Inferior parietal cortex (tissue), 1 donor: ENCODE results near the gene ADCY5.

ENCODE experiments used
- DNase-seq: peaks from one replicate; pipeline ENCODE4 v3.0.0-alpha.2; 2016; ENCODE audit errors: extremely low spot score

ADCY5 gene

DNA sequence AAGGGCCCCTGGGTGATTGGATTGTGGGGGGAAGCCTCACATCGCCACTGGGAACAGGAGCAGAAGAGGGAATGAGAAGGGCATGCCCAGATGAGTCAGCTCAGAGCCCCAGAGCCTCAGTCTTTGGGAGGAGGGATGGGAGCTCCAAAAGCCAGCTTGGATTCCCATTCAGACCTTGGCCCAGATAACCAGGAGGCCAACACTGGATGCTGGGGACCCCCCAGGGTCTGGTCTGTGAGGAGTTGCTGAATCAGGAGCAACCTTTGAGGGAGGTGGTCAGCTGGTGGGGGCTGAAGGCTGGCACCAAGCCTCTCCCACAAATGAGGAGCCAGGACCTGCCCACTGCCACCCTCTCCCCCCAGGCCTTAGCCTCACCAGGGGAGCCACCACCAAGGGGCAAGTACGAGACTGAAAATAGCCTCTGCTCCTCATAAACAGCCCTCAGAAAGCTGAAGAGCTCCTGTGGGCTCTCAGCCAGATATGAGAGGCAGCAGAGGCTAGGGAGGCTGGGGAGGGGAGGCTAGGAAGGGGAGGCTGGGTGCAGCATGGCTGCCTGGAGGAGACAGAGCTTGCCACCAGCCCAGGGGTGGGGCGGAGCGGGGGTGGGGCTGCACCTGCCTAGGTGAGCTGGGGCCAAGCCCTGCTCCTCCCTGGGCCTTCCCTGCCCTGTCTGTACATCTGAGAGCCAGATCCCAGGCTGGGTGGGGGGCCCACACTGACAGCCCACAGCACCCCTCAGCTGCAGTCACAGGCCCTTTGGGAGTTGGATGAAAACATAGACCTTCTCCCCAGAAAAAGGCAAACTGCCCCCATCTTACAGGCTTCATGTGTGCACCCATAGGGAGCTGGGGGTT lies 147.3 kb downstream of the ADCY5 start:
- no peak for DNase-seq

DNA sequence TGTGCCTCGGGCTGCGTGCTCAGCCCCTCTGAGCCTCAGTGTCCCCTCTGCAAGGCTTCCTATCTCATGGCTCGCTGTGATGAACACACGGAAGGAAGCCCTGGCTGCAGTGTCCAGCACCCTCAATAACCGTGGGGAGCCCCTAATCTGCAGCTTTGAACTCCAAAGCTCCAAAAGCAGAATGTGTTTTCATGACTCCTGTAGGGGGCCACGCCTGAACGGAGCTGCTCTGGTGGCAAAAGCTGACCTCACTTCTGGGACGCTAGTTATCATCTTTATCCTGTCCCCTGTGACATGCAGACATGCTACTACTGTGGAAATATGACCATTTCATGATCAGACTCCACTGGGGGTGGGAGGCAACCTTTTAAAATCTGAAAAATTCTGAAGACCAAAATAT lies 148.3 kb downstream of the ADCY5 start:
- DNase-seq = no peak

DNA sequence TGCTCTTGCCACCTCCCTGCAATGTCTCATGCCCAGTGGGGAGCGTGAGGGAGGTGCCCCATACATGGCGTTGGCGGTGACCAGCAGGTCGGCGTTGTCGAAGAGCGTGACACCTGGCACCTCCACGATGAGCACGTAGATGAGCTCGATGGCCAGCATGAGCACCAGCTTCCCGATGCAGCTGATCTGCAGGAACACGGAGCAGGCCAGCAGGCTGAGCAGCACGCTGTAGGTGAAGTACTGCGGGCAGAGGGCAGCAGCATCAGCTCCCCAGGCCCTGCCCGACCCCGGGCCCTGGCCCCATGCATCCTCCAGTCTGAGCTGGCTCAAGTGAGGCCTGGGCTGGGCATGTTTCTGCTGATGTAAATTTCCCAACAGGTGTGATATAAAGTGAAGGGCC lies 148.8 kb downstream of the ADCY5 start:
- no peak for DNase-seq

DNA sequence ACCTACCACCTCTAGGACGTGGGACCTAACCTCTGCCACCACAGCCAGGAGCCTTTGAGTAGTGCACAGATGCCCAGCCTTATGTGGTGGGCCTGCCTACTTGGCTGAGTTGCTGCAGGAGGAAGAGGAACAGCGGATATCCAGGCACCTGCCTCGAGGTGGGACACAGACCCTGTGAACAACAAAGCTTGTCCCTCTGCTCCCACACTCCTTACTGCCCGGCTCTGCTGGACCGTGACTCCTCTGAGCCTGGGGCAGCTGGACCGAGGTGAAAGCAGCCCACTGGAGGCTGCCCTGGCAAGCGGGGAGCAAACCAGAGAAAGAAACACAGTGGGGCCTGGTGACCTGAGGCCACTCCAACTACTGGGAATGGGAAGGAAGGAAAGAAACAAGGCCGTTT lies 149.3 kb downstream of the ADCY5 start:
- DNase-seq = no peak

DNA sequence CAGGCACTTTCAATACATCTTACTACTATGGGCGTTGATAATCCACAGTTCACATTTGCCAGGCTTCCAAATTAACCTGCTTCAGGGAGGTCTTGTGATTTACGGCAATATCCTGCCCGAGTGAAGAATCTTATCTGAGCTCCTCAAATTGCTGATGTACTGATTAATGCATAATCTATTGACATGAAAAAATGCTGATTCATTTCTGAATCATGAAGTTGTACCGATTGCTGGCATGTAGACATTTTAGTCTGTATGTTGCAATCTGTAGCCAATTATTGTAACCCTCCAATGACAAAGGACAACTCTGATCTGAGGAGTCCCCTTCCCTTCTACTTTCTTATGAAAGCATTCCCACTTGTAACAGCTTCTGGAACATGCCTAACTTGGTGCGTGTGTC lies 150.0 kb downstream of the ADCY5 start:
- DNase-seq = no peak

DNA sequence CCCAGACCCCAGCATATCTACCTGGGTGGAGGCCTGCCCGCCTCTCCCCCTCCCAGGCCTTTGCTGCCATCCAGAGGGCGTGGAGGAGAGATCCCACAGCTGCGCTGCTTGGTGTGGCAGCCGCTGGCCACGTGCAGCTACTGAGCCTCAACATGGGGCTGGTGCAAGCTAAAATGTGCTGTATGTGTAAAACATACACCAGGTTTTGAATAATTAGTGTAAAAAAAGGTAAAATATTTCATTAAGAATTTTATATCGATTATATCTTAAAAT lies 151.3 kb downstream of the ADCY5 start:
- DNase-seq = no peak

DNA sequence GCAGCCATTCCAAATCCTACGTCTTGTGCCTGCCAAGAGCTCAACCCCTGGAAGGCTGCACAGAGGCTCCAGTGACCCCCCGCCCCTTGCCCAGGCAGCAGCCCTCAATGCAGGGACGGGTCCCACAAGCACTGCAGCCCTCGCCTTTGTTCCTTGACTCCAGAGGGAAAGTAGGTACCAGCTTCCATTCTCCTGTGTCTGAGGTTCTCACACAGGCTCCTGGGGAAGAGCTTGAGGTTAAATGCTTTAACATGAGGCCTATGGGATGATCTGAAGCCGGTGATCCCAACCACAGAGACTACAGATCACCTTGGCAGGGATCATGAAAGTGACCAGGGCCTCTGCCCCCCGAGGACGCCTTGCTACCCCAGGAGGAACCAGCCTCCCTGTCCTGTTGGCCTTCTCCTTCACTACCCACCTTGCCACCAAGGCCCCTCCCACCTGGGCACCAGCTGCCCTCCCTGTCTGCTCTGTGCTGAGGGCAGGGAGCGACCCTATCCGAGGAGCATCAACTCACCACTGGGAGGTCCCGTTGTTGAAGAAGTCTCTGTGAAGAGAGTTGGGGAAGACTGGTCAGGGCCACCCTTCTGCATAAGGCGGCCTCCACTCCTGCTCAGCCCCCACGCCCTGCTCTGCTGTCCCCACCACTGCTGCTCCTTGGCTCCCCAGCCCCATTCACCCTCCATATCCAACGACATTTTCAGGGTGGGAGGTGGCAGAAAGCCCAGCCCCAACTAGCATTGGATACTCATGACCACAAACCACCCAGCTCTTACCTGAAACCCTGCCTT lies 151.9 kb downstream of the ADCY5 start:
- DNase-seq = no peak

DNA sequence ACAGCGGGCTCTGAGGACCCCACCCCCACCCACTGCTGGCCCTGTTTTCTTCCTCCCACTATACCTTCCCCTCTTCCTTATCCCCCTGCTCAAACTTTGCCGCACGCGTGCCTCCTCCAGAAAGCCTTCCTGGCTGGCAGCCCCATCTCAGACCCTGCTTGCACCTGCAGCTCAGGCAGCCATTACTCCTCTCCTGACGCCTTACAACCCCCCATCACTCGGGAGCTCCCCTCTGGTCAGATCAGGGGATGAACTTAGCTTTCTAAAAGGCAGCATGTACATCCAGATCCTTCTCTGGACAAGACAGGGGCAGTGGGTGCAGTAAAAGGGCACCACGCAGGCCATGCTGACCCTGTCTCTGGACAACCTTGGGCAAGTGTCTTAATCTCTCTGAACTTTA lies 152.6 kb downstream of the ADCY5 start:
- no peak for DNase-seq

DNA sequence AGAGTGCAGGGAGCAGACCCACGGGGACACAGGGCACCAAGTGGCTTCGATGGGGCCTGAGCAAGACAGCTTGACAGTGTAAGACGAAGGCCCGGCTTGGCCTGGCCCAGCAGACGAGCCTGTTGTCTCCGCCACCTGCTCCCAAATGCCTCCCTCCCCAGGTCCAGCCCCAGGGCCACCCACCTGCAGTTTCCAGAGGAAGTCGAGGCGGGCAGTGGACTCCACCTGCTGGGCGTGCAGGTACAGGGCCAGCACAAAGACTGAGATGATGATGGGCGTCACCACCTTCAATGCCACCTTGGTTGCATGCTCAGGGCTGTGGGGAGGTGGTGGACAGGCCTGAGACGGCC lies 153.0 kb downstream of the ADCY5 start:
- DNase-seq = no peak

DNA sequence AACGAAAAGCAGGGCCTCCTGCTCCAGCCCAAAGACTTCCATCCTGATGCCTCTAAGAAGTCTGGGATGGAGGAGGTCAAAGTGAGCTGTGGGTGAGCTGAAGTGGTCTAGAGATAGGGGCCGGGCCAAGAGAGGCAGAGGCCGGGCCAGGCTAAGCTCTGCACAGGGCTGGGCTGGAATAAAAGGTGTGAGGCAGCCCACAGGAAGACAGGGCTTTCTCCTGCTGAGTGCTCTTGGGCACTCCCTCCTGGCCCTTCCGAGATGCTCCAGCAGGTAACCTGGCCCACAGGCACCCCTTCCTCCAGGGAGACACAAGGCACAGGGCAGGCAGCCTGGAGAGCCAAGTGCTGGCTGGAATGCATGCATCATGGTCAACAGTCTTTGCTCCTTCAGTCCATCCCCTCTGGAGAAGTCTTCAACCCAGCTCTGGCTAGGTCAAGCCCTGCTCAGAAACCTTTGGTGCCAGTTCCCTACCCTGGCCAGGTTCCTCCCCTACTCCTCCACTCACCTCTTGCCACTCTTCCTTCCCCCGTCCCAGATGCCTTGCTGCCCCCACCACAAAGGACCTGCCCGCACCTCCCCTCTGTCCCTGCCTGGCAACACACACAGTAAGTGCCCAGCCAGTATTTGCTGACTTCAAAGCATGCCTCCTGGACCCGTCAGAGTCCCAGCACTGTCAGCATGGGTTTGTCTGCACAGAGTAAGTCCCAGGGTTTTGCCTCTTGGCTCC lies 153.6 kb downstream of the ADCY5 start:
- DNase-seq = no peak

DNA sequence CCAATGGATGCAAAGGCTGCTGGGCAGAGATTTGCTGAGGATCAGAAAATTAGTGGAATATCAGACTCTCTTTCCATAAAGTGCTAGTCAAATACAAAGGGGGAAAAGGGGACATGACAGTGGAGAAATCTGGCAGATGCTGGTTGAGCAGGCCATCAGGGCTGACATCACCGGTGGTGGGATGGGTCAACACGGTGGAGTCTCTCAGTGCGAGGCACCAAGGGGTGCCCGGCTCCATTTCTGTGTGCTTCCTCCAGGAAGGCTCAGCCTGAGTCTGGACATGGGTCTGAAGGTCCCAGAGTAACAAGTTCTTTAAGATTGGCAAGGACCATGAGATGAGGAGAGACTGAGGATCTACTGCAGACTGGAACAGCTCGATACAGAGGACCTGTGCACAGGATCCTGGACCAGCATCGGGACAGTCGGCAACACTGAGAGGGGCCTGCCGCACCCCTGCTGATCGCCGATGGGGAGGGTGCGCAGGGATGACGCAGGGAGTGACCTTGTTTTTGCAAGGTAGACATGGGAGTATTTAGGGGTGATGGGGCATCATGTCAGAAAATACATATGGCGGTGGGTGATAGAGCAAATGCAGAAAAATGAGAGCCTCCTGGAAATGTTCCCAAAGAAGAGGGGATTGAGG lies 154.5 kb downstream of the ADCY5 start:
- DNase-seq = no peak

DNA sequence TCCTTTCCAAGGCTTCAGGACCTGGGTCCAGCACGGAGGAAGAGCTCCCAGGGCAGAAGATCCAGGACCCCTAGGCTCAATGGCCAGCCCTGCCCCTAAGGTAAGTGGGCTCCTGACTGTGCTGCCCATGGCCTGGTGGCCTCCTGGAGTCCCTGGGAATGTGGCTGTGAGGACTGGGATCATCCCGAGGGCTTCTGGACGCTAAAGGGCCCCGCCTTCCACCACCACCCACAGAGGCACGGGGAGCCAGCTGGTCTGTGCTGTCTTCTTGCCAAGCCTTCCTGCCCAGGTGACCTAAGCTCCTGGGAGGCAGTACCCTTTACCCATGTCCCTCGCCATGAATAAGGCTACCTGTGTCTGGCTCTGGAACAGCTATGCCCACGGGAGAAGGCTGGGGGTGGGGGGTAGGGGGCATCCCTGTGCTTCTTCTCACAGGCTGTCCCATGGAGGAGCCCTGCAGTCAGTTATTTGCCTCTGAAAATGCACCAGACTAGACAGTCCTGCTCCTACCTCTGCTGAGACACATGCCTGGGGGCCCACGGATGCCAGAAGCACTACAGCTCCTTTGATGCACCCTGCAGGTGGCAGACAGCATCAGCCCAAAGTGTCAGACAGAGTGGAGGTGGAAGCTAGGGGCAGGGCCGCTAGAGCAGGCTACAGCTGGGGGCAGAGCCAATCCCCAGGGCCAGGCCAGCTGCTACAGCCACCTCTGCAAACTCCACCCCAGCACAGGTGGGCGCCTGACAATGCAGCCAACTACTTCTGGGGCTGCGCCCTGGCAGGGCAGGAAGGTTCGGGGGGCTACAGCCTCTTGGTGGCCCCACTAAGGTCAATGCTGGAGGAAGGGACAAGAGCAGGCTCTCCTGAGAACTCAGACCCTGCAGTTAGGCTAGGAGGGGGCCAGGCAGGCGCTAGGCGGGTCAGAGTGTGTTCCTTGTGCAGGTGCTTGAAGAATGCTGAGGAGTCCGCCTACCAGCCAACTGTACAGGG lies 156.3 kb downstream of the ADCY5 start:
- DNase-seq = no peak

DNA sequence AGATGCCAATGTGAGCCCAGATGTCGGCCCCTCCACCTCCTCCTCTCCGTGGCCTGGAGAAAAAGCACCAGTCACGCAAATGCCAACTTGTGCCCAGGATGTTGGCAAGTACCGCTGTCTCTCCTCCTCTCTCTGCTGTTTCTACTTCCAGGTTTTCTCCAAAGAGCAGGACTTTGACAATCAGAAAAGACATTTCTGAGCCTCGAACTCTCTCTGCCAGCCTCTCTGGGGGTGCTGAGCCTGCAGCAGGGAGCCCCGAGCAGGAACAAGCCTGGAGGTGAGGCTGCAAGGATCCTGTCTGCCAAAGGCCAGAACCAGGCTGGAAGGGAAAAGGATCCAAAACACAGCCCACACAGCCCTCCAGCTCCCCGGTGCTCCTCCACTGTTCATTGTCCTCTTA lies 157.5 kb downstream of the ADCY5 start:
- DNase-seq = no peak

DNA sequence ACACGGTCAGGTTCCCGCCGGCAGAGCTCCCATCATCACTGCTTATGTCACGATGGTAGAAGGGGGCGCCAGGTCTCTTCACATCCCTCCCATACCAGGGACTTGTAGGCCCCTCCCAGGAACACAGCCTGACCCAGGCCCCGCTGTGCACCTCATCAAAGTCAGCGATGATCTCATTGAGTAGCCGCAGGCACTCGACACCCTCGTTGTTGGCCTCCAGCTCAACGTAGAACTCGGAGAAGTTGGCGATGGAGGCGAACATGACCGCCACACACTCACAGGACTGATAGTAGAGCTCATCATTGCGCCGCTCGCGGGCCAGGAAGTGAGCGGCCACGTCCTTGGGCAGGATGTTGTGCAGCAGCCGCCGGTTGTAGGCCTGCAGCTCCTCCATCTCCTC lies 157.9 kb downstream of the ADCY5 start:
- DNase-seq = no peak

DNA sequence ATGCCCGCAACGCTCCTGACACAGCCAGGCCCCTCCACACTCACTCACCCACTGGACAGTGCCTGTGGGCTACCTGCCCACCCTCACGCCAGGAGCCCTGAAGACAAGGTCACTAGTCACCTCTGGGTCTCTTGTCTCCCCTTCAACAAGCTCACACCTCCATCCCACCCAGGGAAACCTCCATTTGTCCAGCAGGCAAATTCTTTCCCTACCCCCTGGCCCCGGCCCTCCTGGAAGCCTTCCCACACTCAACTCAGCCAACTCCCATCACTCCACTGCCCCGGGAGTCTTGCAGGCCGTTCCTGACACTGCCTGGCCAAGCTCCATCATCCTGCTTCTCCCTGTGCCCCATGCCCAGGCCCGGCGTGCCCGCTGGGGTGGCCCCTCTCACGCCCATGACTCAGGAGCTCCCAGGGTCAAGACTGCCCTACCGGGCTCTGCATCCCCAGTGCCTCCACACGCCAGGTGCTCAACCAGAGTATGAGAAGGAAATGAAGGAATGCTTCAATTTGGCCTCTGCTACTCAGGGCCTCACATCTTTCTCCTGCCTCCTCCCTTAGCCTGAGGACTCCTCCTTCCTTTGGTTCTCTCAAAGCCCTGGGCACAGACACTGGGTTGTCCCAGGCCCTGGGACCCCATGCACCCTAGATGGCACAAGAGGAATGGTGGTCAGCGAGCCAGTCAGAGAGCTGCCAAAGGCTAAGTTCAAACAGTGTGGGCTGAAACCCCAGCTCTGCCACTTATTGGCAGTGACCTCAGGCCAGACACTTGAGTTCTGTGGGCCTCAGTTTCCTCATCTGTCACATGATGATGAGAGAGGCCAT lies 158.6 kb downstream of the ADCY5 start:
- no peak for DNase-seq

DNA sequence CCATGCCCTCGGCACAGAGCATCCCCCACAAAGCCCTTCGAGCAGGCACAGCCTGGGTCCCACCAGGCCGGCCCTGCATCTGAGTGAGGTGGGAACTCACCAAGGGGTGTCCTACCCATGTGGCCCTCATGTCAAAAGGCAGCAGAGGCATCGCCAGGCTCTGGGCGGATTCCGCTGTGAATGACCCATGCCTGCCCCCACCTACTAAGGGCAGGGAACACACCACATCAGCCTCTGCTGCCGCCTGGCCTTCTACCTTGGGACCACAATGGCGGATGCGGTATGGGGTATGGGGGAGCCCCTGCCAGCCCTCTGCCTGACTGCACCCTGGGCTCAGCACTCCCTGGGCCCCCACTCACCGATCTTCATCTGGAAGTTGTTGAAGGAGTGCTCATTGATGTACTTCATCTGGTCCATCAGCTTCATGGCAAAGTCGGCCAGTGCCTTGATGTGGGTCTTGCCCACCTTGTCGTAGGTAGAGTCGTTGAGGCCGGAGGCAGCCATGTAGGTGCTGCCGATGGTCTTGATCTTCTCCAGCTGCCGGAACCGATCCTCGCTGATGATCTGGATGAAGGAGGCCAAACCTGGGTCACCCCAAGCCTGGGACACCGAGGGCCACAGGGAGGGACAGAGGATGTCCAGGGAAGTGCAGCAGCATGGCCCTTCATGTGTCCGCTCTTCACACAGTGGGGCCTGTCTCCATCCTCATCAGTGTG lies 159.3 kb downstream of the ADCY5 start:
- no peak for DNase-seq

DNA sequence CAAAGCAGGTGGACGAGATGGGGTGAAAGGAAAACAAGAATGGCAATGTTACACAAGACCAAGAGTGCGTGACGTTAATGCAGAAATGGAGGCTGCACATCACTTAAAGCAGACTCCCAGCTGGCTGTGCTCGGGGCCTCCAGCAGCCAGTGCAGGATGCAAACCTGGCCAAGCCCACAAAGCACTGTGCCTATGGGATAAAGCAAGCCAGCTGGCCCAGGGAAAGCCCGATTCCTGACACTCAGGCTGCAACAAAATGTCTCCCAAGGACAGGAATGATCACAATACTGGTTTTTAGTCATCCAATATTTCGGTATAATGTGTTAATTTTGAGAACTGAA lies 161.0 kb downstream of the ADCY5 start:
- no peak for DNase-seq

DNA sequence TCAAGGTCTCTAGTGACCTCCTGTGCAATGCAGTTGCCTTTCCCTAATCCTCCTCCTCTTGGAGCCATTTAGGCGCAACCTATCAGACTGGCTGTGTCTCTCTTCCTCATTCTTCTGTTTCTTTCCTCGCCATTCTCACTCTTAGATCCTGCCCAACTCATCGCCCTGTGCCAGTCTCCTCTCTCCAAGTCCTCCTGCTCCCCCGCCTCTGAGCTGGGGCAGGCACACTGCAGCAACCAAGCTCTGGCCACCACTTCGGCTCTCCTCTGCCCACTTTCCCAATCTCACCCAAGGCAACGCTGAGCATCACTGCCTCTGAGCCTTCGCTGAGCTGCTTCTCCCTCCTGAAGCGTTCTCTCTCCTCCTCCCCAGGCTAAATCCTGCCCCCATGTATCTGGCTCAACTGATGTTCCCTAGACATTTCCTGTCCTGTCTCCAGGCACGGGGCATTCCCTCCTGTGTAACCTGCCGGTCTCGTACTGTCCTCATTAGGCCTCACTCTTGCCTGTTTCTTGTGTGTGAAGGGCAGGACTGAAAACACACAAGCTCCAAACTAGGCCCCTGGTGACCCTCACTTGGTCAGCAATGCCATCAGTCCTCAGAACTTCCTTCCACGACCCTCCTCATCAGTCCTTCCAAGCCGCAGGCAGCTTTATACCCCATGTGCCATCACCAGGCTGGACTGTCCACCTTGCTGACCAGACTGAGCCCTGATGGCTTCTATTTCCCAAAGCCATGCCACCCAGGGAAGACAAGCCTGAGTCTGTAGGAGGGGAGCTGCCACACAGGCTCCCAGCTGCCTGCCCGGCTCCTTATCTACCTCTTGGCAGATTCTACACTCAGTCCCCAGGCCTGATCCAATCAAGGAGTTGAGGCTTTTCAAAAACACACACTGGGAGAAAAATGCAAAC lies 161.6 kb downstream of the ADCY5 start:
- no peak for DNase-seq
